ENCODE data around the gene RAP1GAP2.
"Not testable (repeated sequence)": the region's sequence is repeated elsewhere in the genome, so short reads cannot be mapped to it uniquely, and the experiment has no call there.

The RAP1GAP2 gene

DNA sequence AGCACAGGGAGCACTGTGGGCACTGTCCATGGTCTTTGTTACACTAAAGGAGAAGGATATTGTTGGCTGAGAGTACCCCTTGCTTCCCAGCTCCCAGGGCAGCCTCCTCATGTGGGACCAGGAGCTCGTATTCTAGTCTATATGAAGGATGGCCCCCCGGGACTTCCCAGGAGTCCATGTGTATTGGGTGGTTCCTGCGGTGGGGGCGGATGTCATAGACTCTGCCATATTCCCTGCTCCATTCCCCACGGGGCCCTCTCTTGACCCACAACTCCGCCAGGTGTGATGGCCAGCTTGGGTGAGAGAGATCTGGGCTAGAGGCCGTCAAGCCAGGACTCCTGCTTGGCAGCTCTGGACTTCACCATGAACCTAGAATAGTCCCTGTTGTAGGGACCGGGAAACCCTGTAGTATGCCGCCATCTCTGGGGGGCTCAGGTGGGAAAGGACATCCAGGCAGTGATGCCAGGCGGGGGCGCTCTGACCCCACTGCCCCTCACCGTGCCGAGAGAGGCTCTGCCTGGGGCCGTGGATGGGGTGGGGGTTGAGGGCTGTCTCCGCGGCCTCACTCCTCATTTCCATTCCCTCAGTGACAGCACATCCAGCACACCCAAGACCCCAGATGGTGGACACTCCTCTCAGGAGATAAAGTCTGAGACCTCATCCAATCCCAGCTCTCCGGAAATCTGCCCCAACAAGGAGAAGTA lies 229.3 kb downstream of the RAP1GAP2 start:
- TF ChIP-seq, protein P1, sequence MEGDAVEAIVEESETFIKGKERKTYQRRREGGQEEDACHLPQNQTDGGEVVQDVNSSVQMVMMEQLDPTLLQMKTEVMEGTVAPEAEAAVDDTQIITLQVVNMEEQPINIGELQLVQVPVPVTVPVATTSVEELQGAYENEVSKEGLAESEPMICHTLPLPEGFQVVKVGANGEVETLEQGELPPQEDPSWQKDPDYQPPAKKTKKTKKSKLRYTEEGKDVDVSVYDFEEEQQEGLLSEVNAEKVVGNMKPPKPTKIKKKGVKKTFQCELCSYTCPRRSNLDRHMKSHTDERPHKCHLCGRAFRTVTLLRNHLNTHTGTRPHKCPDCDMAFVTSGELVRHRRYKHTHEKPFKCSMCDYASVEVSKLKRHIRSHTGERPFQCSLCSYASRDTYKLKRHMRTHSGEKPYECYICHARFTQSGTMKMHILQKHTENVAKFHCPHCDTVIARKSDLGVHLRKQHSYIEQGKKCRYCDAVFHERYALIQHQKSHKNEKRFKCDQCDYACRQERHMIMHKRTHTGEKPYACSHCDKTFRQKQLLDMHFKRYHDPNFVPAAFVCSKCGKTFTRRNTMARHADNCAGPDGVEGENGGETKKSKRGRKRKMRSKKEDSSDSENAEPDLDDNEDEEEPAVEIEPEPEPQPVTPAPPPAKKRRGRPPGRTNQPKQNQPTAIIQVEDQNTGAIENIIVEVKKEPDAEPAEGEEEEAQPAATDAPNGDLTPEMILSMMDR (conservative IDR thresholded peaks at IDR 0.05) = no peak
- TF ChIP-seq ZFX (IDR thresholded peaks at IDR 0.05) = no peak
- H3K27ac ChIP-seq = no peak overlapping the region

DNA sequence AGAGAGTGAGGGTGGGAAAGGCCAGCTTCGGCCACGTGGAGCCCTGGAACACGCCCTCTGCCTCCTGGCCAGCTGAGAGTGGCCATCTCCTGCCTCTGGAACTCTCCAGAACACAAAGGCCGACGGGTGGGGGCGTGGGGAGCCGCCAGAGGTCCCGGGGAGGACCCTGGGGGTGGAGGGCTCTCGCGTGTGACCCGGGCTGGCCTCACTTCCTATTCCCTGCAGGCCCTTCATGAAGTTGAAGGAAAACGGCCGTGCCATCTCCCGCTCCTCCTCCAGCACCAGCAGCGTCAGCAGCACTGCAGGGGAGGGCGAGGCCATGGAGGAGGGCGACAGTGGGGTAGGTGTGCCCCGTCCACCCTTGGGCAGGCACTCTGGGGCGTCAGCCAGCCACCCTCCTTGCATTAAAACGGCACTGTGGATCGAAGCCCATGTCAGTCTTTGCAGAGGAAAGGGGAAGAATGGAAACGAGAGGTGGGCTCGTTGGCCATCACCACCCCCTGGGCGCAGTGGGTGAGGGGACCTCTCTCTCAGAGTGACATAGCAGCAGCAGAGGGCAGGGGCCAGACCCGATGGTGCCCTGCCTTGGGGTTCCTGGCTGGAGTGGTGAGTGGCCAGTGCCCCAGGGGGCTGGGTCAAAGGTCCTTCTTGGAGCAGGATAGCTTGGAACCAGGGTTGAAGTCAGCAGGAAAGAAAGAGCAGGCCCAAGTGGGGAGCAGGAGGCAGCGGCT lies 230.1 kb downstream of the RAP1GAP2 start:
- TF ChIP-seq, protein P1 (conservative IDR thresholded peaks at IDR 0.05) = no peak
- H3K27ac ChIP-seq = no peak overlapping the region

DNA sequence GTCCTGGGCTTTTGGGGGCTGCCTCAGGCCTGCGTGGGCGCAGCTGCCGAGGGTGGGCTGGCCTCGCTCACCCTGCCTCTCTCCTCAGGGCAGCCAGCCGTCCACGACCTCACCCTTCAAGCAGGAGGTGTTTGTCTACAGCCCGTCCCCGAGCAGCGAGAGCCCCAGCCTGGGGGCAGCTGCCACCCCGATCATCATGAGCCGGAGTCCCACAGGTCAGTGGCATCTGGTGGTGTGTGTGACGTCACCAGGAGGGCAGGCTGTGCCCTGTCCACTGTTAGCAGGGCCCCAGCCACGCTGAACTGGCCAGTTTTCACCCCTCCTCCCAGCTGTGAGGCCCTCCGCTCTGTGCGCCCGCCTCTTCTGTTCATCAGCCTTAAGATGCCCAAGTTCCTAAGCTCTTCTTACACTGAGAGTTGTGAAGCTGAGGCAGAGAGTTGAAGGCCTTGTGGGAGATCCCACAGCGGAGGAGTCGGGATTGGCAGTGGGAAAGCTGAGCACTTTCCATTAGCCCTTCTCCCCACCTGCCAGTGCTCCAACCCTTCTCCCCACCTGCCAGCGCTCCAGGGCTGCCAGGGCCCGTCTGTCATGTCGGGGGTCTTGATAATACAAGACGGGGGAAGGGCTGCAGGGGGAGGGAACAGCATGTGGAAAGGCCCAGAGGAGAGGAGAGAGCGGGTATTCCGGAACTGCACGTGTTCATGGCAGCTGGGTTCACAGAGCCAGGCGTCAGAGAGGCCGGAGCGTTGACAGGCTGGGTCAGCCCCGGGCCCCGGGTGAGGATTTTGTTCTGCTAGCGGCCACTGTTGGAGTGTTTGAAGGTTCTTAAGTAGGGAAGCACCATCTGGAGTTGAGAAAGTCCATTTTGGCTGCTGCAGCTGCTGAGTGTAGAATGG lies 230.9 kb downstream of the RAP1GAP2 start:
- TF ChIP-seq, protein P1 (conservative IDR thresholded peaks at IDR 0.05) = no peak
- no peak for TF ChIP-seq ZFX (IDR thresholded peaks at IDR 0.05)
- no peak overlapping the region for H3K27ac ChIP-seq

DNA sequence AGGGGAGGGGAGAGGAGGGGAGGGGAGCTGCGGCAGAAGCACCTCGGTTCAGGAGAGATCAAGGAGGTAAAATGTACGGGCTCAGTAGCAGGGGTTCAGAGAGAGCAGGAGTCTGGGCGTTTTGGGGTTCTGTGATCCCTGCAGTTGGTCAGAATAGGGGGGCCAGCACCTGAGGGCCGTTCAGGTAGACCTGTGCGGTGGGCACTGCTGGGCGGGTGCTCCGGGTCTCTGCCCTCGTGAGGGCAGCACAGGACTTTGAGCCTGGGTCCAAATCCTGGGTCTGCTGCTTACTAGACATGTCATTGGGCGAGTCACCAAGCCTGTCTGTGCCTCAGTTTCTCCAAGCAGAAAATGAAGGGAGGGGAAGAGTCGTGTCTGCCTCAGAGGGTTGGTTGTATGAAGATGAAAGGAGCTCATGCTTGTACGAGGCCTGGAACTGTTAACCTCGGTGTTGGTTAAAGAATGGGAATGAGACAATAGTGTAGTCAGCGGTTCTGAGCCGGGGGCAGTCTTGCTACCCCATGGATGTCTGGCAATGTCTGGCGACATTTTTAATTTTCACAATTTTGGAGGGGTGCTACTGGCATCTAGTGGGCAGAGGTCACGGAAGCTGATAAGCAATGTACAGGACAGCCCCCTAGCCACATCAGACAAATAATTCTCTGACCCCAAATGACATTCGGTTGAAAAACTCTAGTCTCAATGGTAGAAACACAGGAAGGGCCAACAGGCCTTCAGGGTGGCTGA lies 231.7 kb downstream of the RAP1GAP2 start:
- TF ChIP-seq, protein P1 (conservative IDR thresholded peaks at IDR 0.05) = no peak
- TF ChIP-seq ZFX (IDR thresholded peaks at IDR 0.05) = no peak
- H3K27ac ChIP-seq = no peak overlapping the region

DNA sequence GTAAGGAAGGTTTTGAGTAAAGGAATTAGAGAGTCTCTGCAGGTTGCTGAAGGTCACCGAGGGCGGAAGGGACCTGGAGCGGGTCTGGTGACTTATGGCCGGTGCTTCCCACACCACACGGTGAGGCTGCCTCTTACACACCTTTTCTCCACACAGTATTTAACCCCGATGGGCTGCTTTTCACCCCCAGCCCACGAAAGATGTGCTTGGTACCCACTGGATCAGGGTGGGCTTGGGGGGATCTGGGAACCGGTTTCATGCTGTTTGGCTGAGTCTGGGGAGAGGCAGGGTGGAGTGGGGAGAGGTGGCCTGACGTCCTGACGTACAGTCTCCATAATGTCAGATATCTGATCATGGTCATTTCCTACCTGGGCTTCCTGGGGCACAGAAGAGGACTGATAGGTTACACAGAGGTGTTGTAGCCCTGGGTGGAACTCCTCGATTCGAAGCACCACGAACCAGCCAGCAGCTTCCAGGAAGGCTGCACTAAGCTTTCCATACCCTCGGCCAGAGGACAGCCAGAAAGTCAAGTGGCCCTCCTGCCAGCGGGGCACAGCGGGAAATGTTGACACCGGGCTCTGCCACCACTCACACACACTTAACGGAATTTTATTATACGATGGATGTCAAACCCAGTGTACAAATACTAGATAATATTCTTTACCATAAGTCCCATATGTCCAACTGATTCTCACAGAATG lies 233.1 kb downstream of the RAP1GAP2 start:
- no peak overlapping the region for H3K27ac ChIP-seq
- TF ChIP-seq, protein P1 (conservative IDR thresholded peaks at IDR 0.05) = no peak
- no peak for TF ChIP-seq ZFX (IDR thresholded peaks at IDR 0.05)

DNA sequence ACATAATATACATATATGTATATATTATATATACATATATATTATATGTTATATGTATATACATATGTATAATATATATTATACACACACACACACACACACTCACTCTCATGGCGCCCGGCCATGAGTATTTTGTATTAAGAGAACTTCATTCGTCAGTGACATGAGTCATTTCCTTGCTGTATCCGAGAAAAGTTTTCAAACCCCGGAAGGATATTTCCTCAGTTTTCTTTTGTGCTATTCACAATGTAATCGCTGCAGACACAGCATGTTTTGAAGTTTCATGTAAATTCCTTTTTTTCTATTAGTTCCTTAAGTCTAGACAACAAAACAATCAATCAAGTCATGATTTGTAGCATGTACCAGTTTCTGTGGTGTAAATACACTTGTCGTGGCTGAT lies 233.9 kb downstream of the RAP1GAP2 start:
- no peak for TF ChIP-seq ZFX (IDR thresholded peaks at IDR 0.05)
- TF ChIP-seq, protein P1 (conservative IDR thresholded peaks at IDR 0.05) = no peak
- no peak overlapping the region for H3K27ac ChIP-seq

DNA sequence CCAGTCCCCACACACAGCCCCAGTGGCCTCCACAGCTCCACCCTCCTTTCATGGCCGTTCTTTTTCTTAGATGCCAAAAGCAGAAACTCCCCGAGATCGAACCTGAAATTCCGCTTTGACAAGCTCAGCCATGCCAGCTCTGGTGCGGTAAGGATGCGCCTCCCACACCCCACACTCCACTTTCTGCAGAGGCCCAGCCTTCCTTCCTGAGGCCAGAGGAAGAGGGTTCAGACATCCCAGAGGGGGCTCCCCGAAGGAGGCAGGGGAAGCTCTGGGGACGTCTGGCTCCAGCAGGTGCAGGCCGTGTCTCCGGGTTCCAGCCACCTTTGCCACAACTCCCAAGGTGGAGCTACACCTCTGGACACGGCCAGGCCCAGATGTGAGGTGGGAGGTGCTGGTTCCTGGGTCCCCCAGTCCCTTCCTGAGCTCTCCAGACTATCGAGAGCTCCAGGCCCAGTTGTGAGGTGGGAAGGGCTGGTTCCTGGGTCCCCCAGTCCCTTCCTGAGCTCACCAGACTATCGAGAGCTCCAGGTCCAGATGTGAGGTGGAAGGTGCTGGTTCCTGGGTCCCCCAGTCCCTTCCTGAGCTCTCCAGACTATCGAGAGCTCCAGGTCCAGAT lies 234.7 kb downstream of the RAP1GAP2 start:
- not testable (repeated sequence) for H3K27ac ChIP-seq

Measured in C4-2B (cell line).